NCI-H446 (cell line): ENCODE results near the gene ASB5.
"Not testable (repeated sequence)": the region's sequence is repeated elsewhere in the genome, so short reads cannot be mapped to it uniquely, and the experiment has no call there.

Experiments used
- DNase-seq, 2 experiments: peaks; one replicate each; lab custom pipeline; 2025; lab: John Stamatoyannopoulos, UW

Gene ASB5

GRCh38 chr4:176222149-176222548 lies 46.9 kb downstream of the ASB5 start:
- no peak for DNase-seq

- DNase-seq: no peak
Measured at GRCh38 chr4:176217510-176217909, 51.5 kb downstream of the ASB5 start.

GRCh38 chr4:176212351-176212750 lies 56.7 kb downstream of the ASB5 start:
- not testable (repeated sequence) for DNase-seq

DNA sequence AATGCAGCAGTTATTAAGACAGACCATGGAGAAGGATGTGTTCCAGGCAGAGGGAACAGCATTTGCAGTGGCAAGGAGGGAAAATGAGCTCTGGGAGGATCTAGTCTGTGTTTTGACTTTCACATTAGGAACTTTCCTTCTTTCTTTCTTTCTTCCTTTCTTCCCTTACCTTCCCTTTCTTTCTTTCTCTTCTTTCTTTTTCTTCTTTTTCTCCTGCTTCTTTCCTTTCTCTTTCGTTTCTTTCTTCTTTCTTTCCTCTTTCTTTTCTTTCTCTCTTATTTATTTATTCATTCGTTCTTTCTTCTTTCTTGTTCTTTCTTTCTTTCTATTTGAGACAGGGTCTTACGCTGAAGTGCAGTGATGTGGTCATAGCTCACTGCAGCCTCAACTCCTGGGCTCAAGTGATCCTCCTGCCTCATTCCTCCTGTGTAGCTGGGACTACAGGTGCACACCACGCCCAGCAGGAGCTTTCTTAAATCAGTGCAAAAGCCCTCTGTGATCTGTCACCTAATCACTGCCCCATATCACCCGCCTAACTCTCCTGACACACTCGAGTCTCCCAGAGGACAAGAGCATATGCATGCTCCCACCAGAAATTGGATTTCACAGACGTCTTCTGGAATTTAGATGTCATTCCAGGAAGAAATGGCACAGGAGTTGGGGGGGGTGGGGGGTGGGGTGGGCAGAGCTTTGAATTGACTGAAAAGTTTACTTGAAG lies 58.3 kb downstream of the ASB5 start:
- DNase-seq: no peak

DNA sequence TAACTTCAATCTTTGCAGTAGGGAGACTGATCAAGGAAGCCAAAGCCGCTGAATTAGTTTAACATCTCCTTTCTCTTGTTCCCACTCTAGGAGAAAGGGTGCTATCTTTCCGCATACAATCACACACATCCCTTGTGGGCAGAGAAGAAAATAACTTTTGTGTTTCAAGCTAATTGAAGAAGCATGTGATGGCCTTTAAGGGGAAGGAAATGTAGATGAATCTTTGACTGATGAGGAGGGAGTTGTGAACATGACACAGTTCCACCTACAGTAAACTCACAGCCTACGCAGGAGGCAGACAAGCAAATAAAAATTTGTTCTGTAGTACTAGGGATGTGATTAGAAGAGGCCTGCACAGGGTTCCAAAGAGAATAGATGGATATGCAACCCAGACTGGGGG lies 58.9 kb downstream of the ASB5 start:
- DNase-seq: no peak

DNA sequence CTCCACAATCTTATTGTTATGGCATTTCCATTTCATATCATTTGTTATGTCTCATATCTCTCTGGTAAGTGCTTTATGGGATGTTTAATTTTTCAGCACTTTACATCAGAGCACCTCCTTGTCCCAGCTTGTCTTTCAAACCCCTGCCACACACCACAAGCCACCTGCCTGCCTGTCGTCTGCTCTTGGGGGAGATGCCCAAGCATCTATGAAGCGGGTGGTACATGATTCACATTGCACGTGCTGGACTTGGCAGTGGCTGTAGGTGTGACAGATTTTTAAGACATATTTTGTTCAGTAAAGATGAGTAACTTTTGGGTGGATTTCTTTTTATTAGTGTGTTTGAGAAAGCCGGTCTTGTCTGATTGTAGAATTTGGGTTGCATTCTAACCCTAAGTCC lies 59.5 kb downstream of the ASB5 start:
- no peak for DNase-seq

DNA sequence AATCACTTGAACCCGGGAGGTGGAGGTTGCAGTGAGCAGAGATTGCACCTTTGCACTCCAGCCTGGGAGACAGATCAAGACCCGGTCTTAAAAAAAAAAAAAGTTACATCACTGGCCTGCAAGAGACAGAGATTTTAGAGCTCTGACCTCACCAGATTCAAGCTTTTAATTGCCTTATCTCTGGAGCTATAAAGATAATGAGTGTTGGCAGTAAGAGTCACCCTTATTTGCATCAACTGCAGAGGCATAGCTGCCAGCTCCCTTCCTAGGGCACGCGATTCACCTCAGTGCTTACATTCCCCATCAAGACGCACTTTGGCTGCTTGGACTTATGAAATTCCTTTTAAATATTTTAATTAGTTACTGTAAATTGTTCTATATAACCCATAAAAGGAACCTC lies 61.2 kb downstream of the ASB5 start:
- DNase-seq: no peak

- DNase-seq: no peak
Measured at GRCh38 chr4:176205299-176205698, 63.7 kb downstream of the ASB5 start.

- no peak for DNase-seq
Measured at GRCh38 chr4:176198316-176198903, 70.6 kb downstream of the ASB5 start.

DNA sequence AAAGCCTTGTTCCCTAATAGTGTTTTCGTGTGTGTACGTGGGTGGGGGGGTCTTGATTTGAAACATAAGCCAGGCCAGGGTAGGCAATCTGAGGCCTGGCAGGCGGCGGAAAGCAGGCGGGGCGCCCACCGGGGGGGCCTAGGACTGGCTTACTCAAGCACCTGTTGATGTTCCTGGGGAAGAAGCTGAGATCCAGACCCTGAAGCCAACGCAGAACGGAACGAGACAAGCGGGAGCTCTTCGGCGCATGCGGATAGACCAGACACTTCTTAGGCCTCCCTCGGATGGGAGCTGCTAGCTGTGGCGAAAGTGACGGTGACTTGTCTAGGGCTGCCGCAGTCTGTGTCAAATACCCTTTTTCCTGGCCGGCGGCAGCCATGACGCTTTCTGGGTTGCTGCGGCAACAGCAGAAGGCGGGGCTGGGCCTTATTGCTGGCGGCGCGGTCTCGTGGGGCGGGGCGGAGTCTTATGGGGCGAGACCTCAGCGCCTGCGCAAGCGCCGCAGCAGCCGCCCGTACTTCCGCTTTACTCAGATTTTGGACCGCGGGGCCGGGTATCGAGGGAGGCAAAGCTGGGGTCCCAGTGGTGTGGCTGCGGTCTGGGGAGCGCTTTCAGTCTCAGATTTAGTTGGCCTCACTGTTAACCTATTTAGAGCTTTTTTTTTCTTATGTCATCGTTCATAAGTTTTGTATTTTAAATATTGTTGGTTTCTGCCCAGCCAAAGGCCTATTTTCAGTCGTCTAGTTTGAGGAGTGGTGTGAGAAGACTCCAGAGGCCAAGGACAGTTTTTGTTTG lies 73.6 kb downstream of the ASB5 start, which contains the start of gene SPATA4:
TSS of gene SPATA4 (minus strand) at position 402 of the 795 bp plus-strand sequence. CDS start at position 379, 23 bp downstream.
- peak; percentile 69 to 90 for DNase-seq

DNA sequence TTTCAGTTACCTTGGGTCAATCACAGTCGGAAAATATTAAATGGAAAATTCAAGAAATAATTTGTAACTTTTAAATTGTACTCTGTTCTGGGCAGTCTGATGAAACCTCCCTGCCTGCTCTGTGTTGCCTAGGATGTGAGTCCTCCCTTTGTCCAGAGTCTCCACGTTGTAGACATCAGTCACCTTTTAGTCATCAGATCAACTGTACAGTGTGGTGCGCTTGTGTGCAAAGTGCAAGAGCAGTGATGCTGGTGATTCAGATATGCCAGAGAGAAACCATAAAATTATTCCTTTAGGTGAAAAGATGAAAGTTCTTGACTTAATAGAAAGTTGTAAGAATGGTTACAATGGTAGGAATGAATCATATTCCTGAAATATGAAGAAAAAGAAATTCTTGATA lies 75.1 kb downstream of the ASB5 start:
- no peak for DNase-seq

- no peak for DNase-seq
Measured at GRCh38 chr4:176193126-176193525, 75.9 kb downstream of the ASB5 start.

DNA sequence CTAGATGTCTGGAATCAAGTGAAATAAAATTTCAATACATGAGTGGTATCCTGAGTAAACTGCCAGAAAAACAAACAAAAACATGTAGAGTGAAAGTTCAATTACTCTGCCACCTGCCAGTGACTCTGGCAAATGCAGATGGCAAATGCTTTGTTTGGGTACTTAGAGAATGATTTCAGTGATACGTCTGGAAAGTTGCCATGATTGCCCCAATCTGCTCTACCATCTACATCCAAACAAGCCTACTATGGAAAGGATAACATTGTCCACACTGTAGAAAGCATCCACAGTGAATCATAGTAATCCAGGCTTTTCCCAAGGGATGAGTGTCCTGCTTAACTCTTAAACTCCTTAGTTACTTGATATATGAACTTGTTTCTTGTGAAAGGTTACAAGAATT lies 77.0 kb downstream of the ASB5 start:
- peak in 1 of 2 experiments; percentile 43 for DNase-seq

DNA sequence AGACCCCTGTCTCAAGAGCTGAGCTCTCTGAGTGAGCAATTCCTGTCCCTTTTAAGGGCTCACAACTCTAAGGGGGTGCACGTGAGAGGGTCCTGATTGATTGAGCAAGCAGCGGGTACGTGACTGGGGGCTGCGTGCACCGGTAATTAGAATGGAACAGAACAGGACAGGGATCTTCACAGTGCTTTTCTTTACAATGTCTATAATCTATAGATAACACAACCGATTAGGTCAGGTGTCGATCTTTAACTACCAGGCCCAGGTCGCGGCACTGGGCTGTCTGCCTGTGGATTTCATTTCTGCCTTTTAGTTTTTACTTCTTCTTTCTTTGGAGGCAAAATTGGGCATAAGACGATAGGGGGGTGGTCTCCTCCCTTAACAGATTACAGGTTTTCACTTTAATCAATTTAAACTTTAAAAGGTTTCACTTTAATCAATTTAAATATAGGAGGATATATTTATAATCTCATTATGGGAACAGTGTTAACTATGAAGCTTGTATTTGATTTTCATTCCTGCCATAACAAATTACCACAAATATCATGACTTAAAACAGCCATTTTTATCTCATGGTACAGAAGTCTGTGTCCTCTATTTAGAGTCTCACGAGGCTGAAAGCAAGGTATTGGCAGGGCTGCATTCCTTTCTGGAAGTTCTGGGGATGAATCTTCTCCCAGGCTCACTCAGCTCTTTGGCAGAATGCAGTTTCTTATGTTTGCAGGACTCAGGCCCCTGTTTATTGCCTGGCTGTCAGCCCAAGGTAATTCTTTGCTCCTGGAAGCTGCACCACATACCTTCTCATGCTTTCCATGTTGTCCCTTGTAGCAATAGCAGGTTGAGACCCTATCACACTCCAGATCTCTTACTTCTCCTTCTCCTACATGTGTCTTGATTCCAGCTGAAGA lies 78.9 kb downstream of the ASB5 start:
- no peak for DNase-seq

DNA sequence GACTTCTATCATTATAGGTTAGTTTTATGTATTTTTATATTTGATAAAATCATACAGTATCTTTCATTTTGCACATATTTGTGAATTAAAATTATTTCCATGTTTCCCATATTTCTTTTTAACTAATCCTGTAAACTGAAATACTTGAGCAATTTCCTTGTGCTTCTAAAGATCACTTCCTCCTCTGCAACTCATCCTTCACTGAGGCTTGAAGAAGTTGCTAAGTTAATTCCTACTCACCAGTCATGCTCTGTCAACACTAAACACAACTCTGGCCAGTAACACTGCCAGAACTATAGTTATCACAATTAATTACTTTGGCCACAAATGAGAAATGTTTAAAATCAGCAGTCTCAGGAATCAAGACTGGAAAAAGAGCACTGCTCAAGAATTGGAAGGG lies 80.4 kb downstream of the ASB5 start:
- DNase-seq: no peak

GRCh38 chr4:176187624-176188023 lies 81.4 kb downstream of the ASB5 start:
- no peak for DNase-seq

DNA sequence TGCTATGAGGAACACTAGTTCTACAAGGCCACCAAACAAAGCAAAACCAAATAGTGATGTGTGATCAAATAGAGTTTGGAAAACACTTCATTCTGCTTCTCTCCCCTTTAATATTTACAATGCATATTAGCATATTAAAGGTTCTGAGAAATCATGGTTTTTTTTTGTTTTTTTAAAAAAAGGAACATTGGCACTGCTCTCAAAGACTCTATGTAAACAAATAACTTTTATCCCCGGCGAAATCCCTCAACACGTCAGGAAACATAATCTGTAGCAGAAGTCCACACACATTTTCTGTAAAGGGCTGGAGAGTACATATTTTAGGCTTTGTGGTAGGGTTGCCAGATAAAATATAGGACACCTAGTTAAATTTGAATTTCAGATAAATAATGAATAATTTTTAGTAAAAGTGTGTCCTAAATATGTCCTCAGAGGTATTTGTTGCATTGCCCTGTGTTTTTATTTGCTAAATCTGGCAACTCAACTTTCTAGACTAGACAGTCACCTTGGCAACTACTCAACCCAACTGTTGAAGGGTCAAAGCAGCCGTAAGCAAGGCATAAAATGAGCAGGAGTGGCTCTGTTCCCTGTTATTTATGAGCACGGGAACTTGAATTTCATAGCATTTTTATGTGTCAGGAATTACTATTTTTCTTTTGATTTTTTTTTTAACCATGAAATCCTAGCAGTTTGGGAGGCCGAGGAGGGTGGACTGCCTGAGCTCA lies 82.2 kb downstream of the ASB5 start:
- DNase-seq: no peak

- no peak for DNase-seq
Measured at GRCh38 chr4:176186067-176186466, 83.0 kb downstream of the ASB5 start.

DNA sequence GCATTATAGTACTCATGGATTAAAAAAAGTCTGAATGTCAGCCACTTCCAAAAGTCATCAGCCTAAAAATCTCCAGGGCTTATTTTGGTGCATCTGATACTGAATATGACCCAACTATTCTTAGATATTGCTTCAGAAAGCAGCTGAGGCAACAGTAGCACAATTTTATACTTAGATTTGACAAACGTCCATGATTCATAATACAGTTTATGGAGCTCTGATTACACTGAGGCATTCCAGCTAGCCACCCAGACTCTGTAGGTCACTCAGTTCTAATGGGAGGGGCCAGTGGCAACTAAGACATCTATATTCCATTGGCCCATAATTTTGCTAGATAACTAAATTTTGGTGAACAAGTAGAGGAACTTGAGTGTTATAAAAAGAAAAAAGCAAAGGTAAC lies 84.0 kb downstream of the ASB5 start:
- no peak for DNase-seq
